GM19099 (cell line): ENCODE measurements around the gene VPS35L.

Source experiments
- POLR2A ChIP-seq: IDR thresholded peaks from 3 replicates; pipeline ENCODE4 v1.6.1; 2011; ENCODE audit warnings: low read depth; ENCODE audit not compliant: insufficient read length; ENCODE audit errors: extremely low read depth

VPS35L gene

DNA sequence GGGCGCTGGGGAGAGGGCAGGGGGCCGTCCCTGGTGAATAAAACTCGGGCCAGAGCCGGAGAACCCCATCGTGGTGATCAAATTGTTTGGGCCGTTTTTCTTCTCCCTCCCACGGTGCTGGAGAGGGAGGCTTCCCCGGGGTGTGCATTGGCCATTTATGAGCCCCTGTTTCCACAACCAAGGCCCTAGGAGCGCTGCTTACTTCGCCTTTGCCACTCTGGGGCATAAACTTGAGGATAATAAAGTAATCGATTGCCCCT lies 31.2 kb upstream of the VPS35L start:
- no peak for TF ChIP-seq POLR2A

DNA sequence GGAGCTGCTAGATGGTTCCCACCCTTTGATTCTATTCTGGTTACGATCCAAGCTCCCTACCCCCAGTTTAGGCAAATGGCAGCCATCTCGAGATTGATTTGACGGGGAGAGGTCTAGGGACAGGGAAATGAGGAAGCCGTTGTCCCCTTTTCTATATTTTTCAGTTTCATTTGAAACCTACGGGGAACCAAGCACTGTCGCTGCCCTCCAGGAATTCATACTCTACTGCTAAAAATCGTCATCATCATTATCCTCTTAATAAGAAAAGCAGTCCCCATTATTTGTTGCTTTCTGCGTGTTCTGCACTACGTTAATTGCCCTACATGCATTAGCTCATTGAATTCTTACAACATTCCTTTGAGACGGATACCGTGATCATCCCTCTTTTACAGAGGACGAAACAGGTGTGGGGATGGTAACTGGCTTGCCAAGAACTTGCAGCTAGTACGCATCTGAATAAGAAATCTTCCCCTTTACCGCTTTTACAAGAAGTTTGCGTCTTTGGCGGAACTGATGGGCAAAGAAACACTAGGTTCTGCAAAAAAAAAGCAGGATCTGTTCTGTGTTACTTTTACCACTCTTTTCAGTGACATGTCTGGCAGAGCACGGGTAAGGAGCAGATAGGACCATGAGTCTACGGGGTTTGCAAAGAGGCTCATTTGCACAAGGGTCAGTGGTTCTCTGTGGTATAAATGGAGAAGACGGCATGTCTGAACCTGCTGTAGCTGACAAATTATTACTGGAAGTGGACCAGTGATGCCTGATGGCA lies 30.7 kb upstream of the VPS35L start:
- TF ChIP-seq POLR2A, result no peak

DNA sequence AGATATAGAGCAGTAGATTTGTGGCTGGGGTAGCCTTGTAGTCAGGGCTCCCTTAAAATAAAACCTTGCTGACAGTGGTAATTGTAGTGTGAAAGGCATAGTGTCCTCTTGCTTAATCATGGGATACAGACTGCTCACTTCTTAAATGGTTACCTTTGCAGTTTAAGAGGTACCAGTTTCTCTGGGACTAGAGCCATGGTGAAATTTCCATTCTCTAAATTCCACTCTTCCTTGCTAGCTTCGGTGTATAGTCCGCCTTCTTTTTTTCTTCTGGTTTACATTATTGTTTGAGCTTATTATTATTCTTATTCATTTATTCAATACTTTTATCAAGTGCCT lies 30.1 kb upstream of the VPS35L start:
- no peak for TF ChIP-seq POLR2A

DNA sequence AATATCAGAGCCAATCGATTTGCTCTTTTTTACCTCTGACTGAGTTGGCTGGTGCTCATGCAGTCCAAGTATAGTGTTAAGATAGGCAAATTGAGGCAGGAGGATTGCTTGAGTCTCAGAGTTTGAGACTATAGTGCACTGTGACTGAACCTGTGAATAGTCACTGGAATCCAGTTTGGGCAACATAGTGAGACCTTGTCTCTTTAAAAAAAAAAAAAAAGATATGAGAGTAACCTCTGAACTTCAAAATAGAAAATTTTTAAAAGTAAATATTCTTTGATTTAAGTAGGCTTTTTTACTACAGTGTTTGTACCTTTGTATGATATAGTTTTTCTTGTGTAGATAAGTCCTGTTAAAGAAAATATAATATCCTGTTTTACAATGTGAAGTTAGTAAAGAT lies 28.3 kb upstream of the VPS35L start:
- TF ChIP-seq POLR2A, result no peak

DNA sequence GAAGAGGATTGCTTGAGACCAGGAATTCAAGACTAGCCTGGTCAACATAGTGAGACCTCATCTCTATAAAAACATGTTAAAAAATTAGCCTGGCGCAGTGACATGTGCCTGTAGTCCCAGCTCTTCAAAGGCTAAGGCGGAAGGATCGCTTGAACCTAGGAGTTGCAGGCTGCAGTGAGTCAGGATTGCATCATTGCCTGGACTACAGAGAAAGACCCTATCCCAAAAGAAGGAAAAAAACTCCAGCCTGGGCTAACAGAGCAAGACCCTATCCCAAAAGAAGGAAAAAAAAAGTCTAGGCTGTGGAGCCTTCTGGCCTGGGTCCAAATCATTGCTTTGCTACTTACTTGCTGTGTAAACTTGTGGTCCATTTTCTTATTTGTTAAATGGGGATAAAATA lies 26.8 kb upstream of the VPS35L start:
- TF ChIP-seq POLR2A, result no peak

DNA sequence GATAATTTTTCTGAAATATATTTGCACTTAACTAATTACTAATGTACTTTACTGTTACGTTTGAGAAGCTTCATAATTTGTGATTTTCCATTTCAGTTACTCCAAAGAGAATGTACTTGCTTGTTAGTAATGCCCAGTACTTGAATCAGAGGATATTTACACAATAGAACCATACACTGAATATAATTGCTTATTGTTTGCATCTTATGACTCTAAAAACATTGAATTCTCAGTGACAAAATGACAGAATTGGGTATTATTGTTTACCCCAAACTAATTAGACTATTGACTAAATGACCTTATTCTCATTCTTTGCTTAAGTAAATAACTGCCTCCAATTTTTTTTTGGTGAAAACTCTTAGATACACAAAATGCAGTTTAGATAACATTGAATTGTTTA lies 22.9 kb upstream of the VPS35L start:
- no peak for TF ChIP-seq POLR2A

DNA sequence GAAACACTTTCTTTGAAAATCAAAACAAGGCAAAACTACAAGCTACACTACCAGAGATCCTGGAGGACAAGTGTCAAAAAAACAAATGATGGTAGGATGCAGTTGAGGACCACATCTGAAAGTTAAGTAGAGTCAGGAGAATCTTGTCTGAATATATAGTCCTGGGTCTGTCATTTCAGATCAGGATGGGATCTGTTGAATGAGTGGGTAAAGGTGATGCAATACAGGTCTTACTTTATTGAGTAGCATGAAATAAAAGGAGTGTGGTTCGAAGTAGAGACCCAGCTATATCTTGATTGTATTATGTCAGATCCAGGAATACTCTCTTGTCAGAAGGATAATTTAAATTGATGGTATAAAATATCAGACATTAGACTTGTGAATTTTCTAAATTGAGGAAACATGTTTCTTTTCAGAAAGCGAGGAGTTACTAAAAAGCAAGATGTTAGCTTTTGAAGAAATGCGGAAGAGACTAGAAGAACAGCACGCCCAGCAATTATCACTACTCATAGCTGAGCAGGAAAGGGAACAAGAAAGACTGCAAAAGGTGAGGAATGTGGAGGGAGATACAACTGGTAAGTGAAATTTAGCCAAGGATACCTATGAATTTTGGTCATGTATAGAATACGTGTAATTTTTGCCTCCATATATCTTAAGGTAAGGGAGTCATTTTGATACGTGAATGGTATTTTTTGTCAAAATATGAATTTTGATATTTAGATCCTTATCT lies 15.1 kb upstream of the VPS35L start:
- no peak for TF ChIP-seq POLR2A

DNA sequence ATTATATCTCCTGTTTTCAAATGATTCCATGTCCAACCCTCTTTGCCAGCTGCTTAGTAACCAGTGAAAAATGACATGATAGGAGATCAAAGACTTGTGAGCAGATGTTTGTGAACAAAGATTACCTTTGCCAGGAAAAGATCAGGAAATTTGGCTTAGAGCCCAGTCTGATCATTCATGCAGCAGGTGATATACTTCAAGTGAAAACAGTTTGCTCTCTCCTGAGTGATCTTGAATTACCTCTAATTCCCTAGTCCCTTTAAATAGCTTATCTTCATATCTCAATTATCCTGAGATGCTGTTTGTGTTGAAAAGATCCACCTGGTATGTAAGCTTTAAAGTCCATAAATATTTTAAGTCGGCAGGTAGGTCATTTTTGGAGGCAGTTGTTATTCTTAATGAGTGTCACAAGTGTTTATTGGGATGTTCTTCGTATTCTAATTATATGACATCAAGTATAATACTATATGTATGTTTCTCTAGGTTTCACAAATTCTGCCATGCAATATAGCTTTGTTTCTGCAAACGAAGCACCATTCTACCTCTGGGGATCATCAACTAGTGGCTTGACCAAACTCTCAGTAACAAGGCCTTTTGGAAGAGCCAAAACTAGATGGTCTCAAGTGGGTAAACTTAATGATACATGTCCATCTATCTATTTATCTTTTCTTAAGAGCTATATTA lies 13.2 kb upstream of the VPS35L start:
- TF ChIP-seq POLR2A, result no peak

DNA sequence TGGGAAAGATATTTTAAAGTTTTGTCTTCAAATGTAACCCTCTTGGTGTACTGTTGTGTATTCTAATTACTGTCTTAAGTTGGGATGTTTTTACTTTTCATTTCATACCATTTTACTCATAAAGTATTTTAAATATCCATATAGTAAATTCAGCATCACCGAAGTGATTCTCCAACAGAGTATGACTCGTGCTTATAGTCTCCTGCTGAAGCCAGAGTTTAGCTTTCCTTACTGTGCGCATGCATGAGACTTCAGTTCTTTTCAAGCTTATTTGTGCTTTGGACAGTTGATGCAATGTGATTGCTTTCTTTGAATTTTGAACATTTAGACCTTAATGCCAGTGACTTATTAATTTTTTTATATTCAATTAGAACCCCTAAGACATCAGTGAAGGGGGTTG lies 7.4 kb upstream of the VPS35L start:
- no peak for TF ChIP-seq POLR2A

DNA sequence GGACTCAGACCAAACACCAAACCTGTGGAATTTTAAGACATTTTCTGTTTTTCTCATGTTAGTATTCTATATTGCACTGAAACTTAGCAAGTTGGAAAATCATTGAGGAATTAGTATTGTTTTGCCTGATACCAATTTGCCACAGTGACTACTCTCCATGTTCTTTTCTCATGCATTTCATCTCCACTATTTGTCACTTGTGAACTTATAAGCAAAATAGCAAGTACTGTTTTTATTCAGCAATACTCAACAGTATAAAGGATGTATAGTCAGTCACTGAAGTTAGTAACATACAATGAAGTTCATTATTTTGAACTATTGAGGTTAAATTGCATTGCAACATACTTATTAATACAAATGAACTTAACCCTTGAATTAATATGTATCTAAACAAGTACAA lies 5.8 kb upstream of the VPS35L start:
- no peak for TF ChIP-seq POLR2A

DNA sequence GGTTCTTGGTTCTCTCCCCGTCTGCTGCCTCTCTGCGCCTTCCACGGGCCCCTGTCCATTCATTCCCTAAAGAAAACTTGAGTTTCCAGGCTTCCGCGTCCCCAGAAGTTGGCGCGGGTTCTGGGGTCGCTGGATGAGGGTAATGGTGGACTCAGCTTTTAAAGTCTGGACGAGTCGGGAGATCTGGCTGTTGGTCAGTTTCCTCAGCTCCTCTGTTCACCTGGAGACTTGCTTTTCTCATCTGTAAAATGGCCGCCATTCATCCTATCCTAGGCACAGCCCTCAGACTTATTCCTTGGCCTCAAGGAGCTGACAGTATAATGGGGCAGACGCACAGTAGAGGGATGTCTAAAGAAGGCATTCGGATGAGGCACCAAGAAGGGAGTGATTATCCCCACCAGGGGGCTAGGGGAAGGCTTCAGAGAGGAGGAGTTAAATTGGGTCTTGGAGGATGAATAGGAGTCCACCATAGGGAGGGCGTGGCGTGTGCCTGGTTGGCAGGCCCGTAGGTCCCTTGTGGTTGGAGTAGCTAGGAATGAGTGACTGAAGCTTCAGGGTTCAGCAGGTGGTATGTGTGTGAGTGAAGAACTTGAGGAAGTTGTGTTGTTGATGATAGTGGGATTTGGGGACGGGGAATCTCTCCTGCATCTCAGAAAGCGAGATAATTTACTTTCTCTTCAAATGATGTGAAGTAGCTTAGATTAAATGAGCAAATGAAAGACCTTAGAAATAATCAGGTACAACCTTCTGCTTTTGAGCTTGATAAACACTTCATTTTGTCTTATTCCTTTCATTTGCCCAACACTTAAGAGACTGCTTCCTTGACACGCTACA lies 652 bp downstream of the VPS35L start:
- TF ChIP-seq POLR2A, result no peak

DNA sequence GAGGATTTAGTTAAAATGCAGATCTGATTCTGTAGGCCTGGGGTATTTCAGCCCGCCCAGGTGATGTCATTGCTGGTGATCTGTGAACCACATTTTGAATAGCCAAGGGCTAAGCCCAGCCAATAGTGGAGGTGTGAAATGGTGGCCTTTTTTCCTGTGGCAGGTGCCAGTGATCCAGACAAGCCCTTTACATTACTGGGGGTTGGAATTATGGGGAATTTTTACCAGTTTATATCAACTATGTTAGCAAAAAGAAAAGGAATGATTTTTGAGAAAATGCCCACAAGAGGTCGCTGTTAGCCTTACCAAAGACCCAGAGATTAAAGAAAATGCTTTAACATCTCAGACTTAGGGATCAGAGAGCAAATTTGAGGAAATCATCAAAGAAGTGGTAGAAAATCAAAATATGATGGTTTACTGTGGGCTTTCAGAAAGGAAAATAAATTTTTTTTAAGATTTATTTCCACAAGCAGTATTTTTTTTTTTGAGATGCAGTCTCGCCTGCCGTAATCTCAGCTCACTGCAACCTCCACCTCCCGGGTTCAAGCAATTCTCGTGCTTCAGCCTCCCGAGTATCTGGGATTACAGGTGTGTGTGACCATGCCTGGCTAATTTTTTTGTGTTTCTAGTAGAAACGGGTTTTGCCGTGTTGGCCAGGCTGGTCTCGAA lies 3.9 kb downstream of the VPS35L start:
- TF ChIP-seq POLR2A, result no peak

DNA sequence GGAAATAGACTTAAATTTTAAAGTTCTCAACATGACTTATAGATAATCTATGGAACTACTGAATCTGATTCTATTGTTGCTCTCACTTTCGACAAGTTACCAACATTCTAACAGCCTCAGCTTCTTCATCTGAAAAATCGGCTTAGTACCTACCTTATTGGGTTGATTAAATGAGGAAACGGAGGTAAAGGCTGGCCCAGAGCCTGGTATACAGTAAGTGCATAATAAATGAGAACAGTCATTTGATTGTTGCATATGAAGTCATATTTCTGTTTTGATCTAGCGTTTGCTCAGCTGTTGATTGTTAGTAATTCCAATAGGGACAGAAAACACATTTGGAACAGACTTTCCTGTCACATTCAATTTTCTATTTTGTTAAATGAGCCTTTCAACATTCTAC lies 4.6 kb downstream of the VPS35L start:
- TF ChIP-seq POLR2A, result no peak

DNA sequence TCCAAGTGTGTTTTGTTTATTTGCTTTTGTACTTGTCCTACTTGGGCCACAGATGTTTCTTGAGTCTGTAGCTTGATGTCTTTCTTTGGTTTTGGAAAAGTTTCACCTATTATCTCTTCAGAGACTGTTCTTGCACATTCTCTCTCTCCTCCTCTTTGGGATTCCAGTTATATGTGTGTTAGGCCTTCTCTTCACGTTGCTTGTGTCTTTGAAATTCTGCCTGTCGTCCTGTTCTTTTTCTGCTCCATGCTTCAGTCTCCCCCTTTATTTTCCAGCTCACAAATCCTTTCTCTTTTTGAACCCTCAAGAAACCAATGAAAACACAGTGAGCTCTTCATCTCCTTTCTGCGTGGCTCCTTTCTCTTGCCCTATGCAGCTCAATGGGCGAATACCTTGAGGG lies 7.9 kb downstream of the VPS35L start:
- no peak for TF ChIP-seq POLR2A

DNA sequence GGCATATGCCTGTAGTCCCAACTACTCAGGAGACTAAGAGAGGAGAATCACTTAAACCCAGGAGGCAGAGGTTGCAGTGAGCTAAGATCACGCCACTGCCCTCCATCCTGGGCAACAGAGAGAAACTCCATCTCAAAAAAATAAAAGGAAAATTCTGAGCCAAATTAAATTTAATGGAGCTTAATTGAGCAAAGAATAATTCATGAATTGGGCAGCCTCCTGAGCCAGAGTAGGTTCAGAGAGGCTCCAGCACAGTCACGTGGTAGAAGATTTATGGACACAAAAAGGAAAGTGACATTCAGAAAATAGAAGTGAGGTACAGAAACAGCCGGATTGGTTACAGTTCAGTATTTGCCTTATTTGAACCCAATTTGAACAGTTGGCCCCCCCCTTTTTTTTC lies 10.9 kb downstream of the VPS35L start:
- TF ChIP-seq POLR2A, result no peak
